Activated CD8-positive, alpha-beta memory T cell treated with anti-CD3 and anti-CD28 coated beads, Interleukin-2, amount 50 U/mL, for 48 hours (primary cell): Measurements from ENCODE around the gene ARHGEF28.

Experiments used
- DNase-seq: peaks from one replicate; pipeline ENCODE4 v3.0.0-alpha.2; 2020

ARHGEF28 gene

GRCh38 chr5:73783828-73784227, 157.8 kb downstream of the ARHGEF28 start:
- DNase-seq, result no peak

GRCh38 chr5:73786043-73786831, 160.2 kb downstream of the ARHGEF28 start:
- DNase-seq, result no peak

GRCh38 chr5:73789851-73790281, 163.9 kb downstream of the ARHGEF28 start:
- no peak for DNase-seq

- DNase-seq, result no peak
Measured at GRCh38 chr5:73791389-73791788, 165.4 kb downstream of the ARHGEF28 start.

- DNase-seq, result peak; percentile 79
Measured at GRCh38 chr5:73792687-73793320, 166.8 kb downstream of the ARHGEF28 start.

GRCh38 chr5:73793911-73794310, 167.9 kb downstream of the ARHGEF28 start:
- no peak for DNase-seq

- DNase-seq, result no peak
Measured at GRCh38 chr5:73796164-73797131, 170.5 kb downstream of the ARHGEF28 start.

GRCh38 chr5:73797132-73797510, 171.1 kb downstream of the ARHGEF28 start:
- no peak for DNase-seq

- DNase-seq, result no peak
Measured at GRCh38 chr5:73799401-73799972, 173.5 kb downstream of the ARHGEF28 start.

- no peak for DNase-seq
Measured at GRCh38 chr5:73801686-73802085, 175.7 kb downstream of the ARHGEF28 start.

- DNase-seq, result no peak
Measured at GRCh38 chr5:73805449-73805848, 179.5 kb downstream of the ARHGEF28 start.

- DNase-seq, result no peak
Measured at GRCh38 chr5:73808911-73809310, 182.9 kb downstream of the ARHGEF28 start.

GRCh38 chr5:73810429-73810828, 184.4 kb downstream of the ARHGEF28 start:
- no peak for DNase-seq

- DNase-seq, result no peak
Measured at GRCh38 chr5:73812457-73812856, 186.5 kb downstream of the ARHGEF28 start.

- DNase-seq, result no peak
Measured at GRCh38 chr5:73812962-73813588, 187.1 kb downstream of the ARHGEF28 start.

GRCh38 chr5:73814233-73814846, 188.3 kb downstream of the ARHGEF28 start:
- DNase-seq, result no peak

GRCh38 chr5:73815631-73816030, 189.6 kb downstream of the ARHGEF28 start:
- DNase-seq, result no peak

GRCh38 chr5:73816656-73817420, 190.8 kb downstream of the ARHGEF28 start:
- DNase-seq, result no peak

- no peak for DNase-seq
Measured at GRCh38 chr5:73818357-73818756, 192.4 kb downstream of the ARHGEF28 start.

- DNase-seq, result no peak
Measured at GRCh38 chr5:73820326-73820725, 194.3 kb downstream of the ARHGEF28 start.

- no peak for DNase-seq
Measured at GRCh38 chr5:73821003-73821402, 195.0 kb downstream of the ARHGEF28 start.
